Measurements from ENCODE around the gene SEMA4G. TPM values are rescaled to one million over a fixed set of nuclear protein-coding genes. Genes with fewer than 3 reads are reported as not detected.

Gene SEMA4G
- total and polyA plus RNA-seq, 2 of the 13 experiments (the other 11 are each of a cell fraction or from before 2014, with no cell fraction given) = 46.2 to 207 TPM

DNA sequence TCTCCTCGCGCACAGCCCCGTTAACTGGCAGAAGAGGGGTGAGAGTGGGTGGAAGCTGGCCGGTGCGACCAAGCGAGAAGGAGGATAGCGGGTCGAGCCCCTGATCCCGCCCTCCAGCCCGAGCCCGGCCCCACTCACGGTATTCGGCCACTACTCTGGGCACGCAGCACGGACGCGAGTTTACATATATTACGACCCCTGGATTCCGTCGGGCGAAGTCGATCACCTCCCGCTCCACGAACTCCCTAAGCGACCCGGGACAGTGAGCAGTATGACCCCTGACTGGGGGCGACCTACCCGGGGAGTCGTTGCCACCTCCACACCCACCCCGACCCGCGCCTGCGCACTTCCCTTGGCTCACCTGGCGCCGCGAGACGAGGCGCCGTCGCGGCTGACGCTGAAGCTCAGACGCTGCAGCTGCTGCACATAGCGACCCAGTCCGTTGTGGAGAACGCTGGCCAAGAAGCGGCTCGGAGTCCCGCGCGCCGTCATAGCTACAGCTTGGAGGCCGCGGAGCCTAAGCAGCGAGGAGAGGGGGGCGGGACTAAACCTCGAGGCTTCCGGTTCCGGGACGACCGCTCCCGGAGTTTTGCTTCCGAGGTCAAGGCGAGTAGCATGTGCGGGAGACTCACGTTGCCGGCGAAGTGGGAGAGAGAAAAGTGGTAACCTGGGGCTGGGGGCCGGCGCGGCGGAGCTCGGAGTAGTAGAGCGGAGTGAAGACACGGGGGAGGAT is 17.8 kb downstream of the SEMA4G start, which contains the start of the genes MRPL43 and TWNK (continued):
- no peak for TF ChIP-seq PREB (CRISPR knock-in tag; IDR thresholded peaks at IDR 0.05)
- TF ChIP-seq ZNF574 (CRISPR knock-in tag; IDR thresholded peaks at IDR 0.05) = peak; percentile 91
- peak; percentile 90; the same call in 1 of the 2 replicates for TF ChIP-seq CSRNP1 (CRISPR knock-in tag; IDR thresholded peaks at IDR 0.05)
- TF ChIP-seq TSC22D2 (CRISPR knock-in tag; IDR thresholded peaks at IDR 0.05; ENCODE audit: borderline replicate concordance) = no peak
- TF ChIP-seq CHCHD3 (CRISPR knock-in tag; IDR thresholded peaks at IDR 0.05) = no peak
- TF ChIP-seq RBM22 (optimal IDR thresholded peaks at IDR 0.05; ENCODE audit: low read length) = no peak
- 0 out of 2 replicates have a peak, but pooled peaks have one; percentile 65 for TF ChIP-seq ZNF264 (CRISPR knock-in tag; IDR thresholded peaks at IDR 0.05)
- no peak for TF ChIP-seq MTA1 (CRISPR knock-in tag; IDR thresholded peaks at IDR 0.05; ENCODE audit: borderline replicate concordance)
- TF ChIP-seq PCBP2 (optimal IDR thresholded peaks at IDR 0.05; ENCODE audit: low read depth, low read length, poor library complexity, severe bottlenecking) = no peak
- TF ChIP-seq SP140L (CRISPR knock-in tag; IDR thresholded peaks at IDR 0.05; ENCODE audit: borderline replicate concordance) = no peak
- TF ChIP-seq TAF1 (CRISPR knock-in tag; IDR thresholded peaks at IDR 0.05) = peak; percentile 87
- no peak for TF ChIP-seq FOXM1 (CRISPR knock-in tag; IDR thresholded peaks at IDR 0.05)
- TF ChIP-seq NRL (CRISPR knock-in tag; IDR thresholded peaks at IDR 0.05; ENCODE audit: borderline replicate concordance) = peak; percentile 78; the same call in 1 of the 2 replicates
- no peak for TF ChIP-seq ADNP (CRISPR knock-in tag; IDR thresholded peaks at IDR 0.05)
- TF ChIP-seq HOXA3 (CRISPR knock-in tag; IDR thresholded peaks at IDR 0.05) = peak; percentile 54; the same call in 1 of the 2 replicates
- peak; percentile 66 for TF ChIP-seq SAFB2 (CRISPR knock-in tag; IDR thresholded peaks at IDR 0.05; ENCODE audit: borderline replicate concordance, low read depth)
- no peak for TF ChIP-seq MTF2 (CRISPR knock-in tag; IDR thresholded peaks at IDR 0.05; ENCODE audit: borderline replicate concordance)
- TF ChIP-seq SMAD1 (CRISPR knock-in tag; IDR thresholded peaks at IDR 0.05; ENCODE audit: borderline replicate concordance, low read depth) = no peak; the same call in 1 of the 2 replicates
- no peak for TF ChIP-seq NR3C1 (CRISPR knock-in tag; IDR thresholded peaks at IDR 0.05)
- TF ChIP-seq ZNF362 (CRISPR knock-in tag; IDR thresholded peaks at IDR 0.05; ENCODE audit: borderline replicate concordance) = peak; percentile 27; the same call in 1 of the 2 replicates
- 0 out of 2 replicates have a peak, but pooled peaks have one; percentile 70 for TF ChIP-seq HIC2 (CRISPR knock-in tag; IDR thresholded peaks at IDR 0.05; ENCODE audit: low read depth)
